Activated effector memory CD4-positive, alpha-beta T cell treated with Interleukin-2 at 50 U/mL for 16 hours (primary cell): ENCODE measurements around the gene CNOT6.
"Not testable (repeated sequence)": the region's sequence is repeated elsewhere in the genome, so short reads cannot be mapped to it uniquely, and the experiment has no call there.

Experiments used
- DNase-seq: peaks from one replicate; pipeline ENCODE4 v3.0.0-alpha.2; 2020

Gene CNOT6

DNA sequence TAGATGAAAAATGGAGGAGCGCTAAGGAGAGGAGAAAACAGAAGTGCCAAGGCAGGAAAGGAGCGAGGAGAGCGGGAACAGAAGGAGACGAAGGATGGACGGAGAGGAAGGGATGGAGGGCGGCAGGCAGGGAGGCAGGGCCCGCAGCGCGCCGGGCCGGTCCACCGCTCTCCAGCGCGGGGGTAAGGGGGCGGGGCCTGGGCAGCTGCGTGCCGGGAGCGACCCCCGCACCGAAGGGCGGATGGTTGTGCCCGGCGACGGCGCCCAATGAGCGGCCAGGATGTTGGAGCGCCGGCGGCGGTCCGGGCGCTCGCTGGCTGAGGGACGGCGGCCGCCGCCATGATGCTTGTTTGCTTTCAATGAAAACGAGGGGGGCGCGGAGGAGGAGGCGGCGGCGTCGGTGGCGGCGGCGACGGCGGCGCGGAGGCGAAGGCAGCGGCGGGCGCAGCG lies at the start of gene CNOT6:
Gene CNOT6, plus strand, starts transcription at position 320 of the 450 bp plus-strand sequence. CDS start 34,898 bp downstream, outside the sequence.
- DNase-seq: peak; percentile 94

GRCh38 chr5:180454752-180455151 lies 39.4 kb upstream of the CNOT6 start:
- DNase-seq: no peak

- no peak for DNase-seq
These were observed 38.3 kb upstream of the CNOT6 start for GRCh38 chr5:180455872-180456271.

DNA sequence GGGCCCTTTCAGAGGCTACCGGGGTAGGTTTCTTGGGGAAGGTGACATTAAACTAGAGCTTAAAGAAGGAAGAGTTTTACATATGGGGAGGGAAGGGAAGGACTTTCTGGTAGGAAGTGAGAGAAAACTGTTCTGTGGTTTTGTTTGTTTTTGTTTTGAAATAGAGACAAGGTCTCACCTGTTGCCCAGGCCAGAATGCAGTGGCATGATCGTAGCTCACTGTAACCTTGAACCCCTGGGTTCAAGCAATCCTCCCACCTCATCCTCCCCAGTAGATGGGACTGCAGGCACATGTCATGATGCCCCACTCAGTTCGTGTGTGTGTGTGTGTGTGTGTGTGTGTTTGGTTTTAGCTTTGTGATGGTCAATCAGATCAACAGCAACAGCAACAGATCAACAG lies 37.4 kb upstream of the CNOT6 start:
- no peak for DNase-seq

GRCh38 chr5:180458852-180459673 lies 35.1 kb upstream of the CNOT6 start:
- DNase-seq: not testable (repeated sequence)

DNA sequence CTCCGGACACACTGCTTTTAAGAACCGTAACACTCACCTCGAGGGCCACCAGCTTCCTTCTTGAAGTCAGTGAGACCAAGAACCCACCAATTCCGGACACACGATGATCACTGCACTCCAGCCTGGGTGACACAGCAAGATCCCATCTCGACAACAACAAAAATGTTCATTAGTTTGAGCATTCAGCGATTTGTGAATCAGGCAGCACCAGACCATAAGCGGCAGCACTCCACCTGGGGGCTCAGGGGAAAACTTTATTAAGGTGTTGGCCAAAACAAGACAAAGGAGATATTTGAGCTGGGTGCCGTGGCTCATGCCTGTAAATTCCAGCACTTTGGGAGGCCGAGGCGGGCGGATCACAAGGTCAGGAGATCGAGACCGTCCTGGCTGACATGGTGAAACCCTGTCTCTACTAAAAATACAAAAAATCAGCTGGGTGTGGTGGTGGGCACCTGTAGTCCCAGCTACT lies 34.5 kb upstream of the CNOT6 start:
- DNase-seq: not testable (repeated sequence)

DNA sequence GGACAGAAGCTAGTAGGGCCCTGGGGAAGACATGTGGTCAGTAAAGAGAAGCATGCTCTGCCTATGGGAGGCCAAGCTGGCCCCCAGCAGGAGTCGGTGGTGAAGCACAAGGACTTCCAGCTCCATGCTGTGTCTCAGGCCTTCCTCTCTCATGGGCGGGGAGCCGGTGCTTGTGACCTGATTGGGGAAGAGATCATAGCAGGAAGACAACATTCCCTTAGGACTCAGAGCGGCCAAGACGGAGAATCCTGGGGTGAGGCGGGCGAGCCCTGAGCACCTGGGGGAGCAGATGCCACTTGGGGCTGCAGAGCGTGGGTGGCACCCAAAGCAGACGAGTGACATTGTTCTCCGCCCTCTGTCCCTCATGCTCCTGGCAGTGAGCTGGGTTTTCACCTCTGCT lies 33.3 kb upstream of the CNOT6 start:
- DNase-seq: no peak

GRCh38 chr5:180461303-180461702 lies 32.9 kb upstream of the CNOT6 start:
- no peak for DNase-seq

GRCh38 chr5:180463216-180463900 lies 30.8 kb upstream of the CNOT6 start:
- no peak for DNase-seq

DNA sequence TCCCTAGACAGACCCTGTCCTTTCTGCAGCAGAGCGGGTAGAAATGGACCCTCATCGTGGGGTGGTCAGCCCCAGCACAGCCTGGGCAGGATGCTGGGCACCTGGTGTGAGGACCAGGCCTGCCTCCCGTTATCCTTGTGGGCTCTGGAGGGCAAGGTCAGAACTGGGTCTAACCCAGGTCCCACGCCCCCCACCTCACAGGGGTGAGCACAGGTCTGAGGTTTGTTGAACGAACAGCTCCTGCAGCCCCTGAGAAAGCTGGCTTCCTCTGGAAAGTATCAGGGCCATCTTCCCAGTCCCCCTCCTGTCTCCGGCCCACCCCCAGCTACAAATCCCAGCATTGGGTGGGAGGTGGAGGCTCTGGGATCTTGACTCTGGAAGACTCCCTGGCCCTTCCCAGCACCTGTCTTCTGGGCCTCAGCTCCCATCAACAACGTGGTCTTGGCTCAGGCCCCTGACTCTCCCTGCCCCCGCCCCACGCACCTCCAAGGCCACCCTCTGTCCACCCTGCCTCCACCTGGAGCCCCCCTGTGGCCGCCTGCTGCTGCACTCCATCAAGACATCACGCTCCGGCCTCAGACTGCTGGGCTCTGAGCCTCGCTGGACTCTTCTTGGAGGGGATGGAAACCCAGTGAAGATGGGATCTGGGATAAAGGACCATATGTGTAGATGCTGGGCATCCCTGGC lies 30.1 kb upstream of the CNOT6 start:
- no peak for DNase-seq

DNA sequence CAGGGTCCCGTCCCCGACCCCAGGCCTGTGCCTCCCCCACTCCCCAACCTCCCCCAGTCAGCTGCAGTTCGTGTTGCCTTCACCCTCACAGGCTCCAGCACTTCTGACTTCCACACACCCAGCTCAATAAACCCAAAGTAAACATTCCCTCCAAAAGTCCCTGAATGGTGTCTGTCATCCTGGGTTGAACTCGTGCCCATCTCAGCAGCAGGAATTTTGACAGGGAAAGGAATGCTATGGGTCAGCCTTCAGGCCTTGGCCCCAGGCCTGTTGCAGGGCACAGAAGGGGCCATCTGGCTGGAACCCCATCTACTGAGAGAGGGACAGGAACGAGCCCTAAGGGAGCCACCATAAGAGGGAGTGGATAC lies 29.6 kb upstream of the CNOT6 start:
- DNase-seq: no peak

GRCh38 chr5:180465052-180465451 lies 29.1 kb upstream of the CNOT6 start:
- DNase-seq: not testable (repeated sequence)

DNA sequence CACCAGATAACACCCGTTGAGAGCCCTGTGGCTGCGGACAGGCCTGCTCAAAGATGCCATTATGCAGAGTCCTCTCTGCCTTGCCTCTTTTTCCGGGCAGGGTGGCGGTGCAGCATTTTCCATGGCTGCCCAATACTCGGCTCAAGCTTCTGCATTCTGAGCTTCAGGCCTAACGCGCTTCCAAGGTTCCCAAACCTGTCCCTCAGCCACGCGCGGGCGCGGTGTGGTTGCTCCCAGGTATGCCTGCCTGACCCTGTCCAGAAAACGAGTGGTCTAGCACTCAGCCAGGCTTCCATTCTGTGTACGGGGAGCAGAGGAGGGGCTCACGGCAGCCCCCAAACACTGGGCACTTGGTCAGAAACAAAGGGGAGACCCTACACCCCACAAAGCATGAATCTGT lies 27.9 kb upstream of the CNOT6 start:
- no peak for DNase-seq

GRCh38 chr5:180467028-180467975 lies 26.9 kb upstream of the CNOT6 start:
- no peak for DNase-seq

DNA sequence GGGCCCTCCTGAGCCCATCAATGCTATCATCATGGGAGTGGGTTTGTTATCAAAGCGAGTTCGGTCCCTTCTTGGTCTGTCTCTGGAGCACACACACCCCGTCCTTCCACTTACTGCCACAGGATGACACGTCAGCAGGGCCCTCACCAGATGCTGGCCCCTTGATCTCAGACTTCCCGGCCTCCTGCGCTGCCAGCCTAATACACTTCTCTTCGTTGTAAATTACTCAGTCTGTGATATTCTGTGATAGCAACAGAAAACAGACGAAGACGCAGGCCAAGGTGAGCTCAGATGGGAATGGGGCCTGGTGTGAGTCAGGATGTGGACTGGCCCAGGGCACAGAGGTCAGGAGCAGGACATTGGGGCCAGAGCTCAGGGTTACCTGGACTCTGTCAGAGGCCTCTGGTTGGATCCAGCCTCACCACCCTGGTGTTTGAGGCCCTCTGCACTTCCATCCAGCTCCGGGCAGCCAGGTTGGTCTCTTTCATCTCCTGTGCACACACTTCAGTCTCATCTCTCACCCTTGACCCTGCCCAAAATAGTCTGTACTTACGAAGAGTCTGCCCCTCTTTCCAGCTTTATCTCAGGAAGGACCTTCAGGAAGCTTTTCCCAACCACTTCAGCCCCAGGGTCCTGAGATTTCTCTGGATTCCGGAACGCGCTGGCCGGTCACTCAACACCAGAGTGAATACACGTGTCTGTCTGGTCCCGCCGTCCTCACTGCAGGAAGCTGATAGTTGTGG lies 26.0 kb upstream of the CNOT6 start:
- no peak for DNase-seq

- DNase-seq: no peak
These were observed 25.2 kb upstream of the CNOT6 start for GRCh38 chr5:180468732-180469585.

DNA sequence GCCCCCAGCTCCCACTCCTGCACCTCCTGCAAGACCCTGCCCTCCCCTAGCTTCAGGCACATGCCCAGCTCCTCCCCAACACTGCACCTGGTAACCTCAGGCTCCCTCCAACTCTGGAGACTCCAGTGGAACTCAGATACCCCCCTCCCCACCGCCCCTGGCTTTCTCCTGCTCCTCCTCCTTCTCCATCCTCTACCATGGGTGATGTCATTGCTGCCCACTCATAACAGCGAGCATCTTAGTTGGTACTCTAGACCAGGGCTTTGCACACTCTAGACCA lies 24.7 kb upstream of the CNOT6 start:
- DNase-seq: no peak

DNA sequence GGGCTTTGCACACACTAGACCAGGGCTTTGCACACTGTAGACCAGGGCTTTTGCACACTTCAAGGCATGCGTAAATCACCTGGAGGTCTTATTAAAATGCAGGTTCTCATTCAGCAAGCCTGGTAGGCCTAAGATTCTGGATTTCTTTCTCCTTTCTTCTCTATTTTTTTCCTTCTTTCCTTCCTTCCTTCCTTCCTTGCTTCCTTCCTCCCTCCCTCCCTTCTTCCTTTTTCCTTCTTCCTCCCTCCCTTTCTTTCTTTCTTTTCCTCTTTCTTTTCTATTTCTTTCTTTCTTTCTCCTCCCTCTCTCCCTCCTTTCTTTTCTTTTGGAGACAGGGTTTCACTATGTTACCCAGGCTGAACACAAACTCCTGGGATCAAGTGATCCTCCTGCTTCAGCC lies 24.3 kb upstream of the CNOT6 start:
- no peak for DNase-seq

GRCh38 chr5:180470361-180470760 lies 23.8 kb upstream of the CNOT6 start:
- DNase-seq: no peak

GRCh38 chr5:180470966-180471582 lies 23.1 kb upstream of the CNOT6 start:
- DNase-seq: peak; percentile 19
